BE2C (cell line): ENCODE measurements around the gene ARHGAP28.
A peak's percentile ranks its signal among the peaks of the same experiment; 100 is the strongest.

Experiments
- DNase-seq: peaks from one replicate; pipeline ENCODE4 v3.0.0-alpha.2; 2020
- H3K27me3 ChIP-seq: fragments of 250-450 bp; sonication (Bioruptor Pico); 2 replicates; pipeline ENCODE4 v1.5.1; 2020; ENCODE audit warnings: mild to moderate bottlenecking
- H3K36me3 ChIP-seq: fragments of 250-450 bp; sonication (Bioruptor Pico); 2 replicates; pipeline ENCODE4 v1.5.1; 2020; ENCODE audit warnings: mild to moderate bottlenecking
- H3K4me1 ChIP-seq: fragments of 250-450 bp; sonication (Bioruptor Pico); 2 replicates; pipeline ENCODE4 v1.5.1; 2020
- H3K4me3 ChIP-seq: 2 replicates; pipeline ENCODE4 v1.5.1; 2011; ENCODE audit warnings: low read depth, low read length
- H3K9me3 ChIP-seq: fragments of 250-450 bp; sonication (Bioruptor Pico); 2 replicates; pipeline ENCODE4 v1.5.1; 2020
- TF ChIP-seq, protein P1 (sequence below): IDR thresholded peaks from 2 replicates; pipeline ENCODE4 v1.5.1; 2012; ENCODE audit warnings: mild to moderate bottlenecking, low read depth, low read length

The ARHGAP28 gene

DNA sequence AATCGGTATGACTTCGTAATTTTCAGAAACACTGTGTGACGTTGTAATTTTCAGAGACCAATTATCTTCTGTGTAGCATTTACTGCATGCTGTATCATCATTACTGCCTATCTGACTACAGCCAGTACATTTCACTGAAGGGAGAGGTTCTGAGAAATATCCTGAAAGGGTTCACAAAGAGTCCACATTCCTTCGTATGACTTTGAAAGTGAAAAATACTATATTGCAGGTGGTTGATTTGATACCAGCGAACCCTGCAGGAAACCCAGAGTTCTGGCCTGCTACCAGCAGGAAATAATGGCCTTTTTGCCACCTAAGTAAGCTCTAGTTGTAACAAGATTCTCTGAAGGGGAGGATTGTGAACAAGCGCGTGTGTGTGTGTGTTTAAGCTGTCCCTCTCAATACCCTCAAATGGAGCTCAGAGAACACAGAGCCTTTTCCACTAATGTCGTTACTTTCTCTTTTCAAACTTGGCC, 155.5 kb downstream of the ARHGAP28 start:
- no peak for DNase-seq
- Histone ChIP-seq H3K9me3 (no peaks in the 10 kb centered on the region), H3K4me1 (no peaks in the 10 kb centered on the region), H3K27me3 (no peaks in the 10 kb centered on the region), H3K4me3 (no peak overlapping the region), H3K36me3 (no peaks in the 10 kb centered on the region)
- TF ChIP-seq, protein P1, sequence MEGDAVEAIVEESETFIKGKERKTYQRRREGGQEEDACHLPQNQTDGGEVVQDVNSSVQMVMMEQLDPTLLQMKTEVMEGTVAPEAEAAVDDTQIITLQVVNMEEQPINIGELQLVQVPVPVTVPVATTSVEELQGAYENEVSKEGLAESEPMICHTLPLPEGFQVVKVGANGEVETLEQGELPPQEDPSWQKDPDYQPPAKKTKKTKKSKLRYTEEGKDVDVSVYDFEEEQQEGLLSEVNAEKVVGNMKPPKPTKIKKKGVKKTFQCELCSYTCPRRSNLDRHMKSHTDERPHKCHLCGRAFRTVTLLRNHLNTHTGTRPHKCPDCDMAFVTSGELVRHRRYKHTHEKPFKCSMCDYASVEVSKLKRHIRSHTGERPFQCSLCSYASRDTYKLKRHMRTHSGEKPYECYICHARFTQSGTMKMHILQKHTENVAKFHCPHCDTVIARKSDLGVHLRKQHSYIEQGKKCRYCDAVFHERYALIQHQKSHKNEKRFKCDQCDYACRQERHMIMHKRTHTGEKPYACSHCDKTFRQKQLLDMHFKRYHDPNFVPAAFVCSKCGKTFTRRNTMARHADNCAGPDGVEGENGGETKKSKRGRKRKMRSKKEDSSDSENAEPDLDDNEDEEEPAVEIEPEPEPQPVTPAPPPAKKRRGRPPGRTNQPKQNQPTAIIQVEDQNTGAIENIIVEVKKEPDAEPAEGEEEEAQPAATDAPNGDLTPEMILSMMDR, result no peak

DNA sequence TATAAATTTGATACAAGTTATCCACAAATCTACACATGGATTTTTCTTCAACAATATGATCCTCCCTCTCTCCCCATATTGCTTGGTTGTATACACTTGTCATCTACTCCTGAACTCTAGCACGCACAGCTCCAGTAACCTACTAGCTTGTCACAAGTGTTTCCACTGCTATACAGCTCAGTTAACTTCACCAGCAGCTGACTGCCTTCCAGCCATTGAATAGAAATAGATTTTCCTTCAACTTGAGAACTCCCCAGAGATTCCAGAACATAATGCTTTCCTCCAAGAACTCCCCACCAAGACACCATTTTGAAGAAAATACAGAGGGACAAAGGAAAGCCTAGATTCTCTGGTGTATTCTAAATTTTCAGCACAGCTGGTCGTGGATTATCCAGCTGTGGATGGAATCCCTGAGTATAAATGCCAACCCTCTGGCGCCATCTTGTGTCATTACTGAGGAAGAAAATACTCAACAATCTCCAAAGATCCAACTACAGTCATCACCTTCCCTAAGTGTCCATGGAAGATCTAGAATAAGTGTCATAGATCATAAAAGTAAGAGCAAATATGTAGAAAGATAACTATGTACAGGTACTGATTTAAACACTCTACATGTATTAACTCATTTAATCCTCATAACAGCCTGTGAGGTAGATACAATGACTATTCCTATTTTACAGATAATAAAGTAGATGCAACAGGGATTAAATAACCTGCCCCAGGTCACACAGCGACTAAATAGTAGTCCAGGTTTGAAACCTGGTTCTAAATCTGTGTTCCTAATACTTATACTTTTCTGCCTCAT, 156.7 kb downstream of the ARHGAP28 start:
- Histone ChIP-seq H3K27me3 (no peaks in the 10 kb centered on the region), H3K36me3 (no peaks in the 10 kb centered on the region), H3K9me3 (no peaks in the 10 kb centered on the region), H3K4me3 (no peak overlapping the region), H3K4me1 (no peaks in the 10 kb centered on the region)
- TF ChIP-seq, protein P1, result peak; percentile 58
- peak; percentile 40 for DNase-seq

DNA sequence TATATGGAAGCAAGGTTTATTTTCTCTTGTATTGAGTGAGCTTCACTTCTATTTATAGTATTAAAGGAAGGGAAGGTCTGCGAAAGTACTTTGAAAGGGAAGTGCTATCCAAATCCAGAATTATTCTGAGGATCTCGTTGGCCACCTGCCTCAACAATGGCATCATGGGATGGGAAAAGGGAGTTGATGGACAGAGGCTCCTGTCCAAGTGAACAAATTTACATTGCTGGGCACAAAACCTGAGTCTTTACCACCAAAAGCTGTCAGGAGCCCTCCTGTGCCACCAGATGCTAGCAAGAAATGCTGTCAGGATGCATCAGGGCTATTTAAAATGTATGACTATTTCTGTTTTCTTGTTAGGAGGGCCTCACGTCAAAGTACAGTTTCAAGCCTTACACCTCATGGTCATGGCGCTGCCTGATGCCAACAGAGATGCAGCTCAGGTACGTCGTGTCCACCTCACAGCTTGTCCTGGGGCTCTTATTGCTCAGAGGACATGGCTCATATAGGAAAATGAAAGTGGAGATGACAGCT, 157.3 kb downstream of the ARHGAP28 start:
- TF ChIP-seq, protein P1, result no peak
- H3K36me3 ChIP-seq, result no peaks in the 10 kb centered on the region
- no peaks in the 10 kb centered on the region for H3K27me3 ChIP-seq
- H3K9me3 ChIP-seq, result no peaks in the 10 kb centered on the region
- no peak overlapping the region for H3K4me3 ChIP-seq
- DNase-seq, result no peak
- H3K4me1 ChIP-seq, result no peaks in the 10 kb centered on the region

DNA sequence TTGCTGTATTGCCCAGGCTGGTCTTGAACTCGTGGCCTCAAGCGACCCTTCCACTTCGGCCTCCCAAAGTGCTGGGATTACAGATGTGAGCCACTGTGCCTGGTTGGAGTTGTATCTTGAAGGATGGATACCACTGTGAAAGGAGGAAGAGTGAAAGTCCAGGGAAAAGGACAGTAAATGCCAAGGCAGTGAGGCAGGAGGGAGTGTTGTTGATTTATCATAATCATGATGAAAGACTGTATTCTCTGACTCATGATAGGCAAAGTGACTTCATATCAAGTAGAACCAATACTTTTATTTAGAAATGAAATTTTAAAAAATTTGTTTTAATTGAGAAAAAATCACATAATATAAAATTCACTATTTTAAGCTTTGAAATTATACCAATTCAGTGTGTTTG, 162.3 kb downstream of the ARHGAP28 start:
- no peaks in the 10 kb centered on the region for H3K36me3 ChIP-seq
- TF ChIP-seq, protein P1, result no peak
- H3K4me1 ChIP-seq, result no peaks in the 10 kb centered on the region
- no peak overlapping the region for H3K4me3 ChIP-seq
- DNase-seq, result no peak
- no peaks in the 10 kb centered on the region for H3K9me3 ChIP-seq
- H3K27me3 ChIP-seq, result no peaks in the 10 kb centered on the region

DNA sequence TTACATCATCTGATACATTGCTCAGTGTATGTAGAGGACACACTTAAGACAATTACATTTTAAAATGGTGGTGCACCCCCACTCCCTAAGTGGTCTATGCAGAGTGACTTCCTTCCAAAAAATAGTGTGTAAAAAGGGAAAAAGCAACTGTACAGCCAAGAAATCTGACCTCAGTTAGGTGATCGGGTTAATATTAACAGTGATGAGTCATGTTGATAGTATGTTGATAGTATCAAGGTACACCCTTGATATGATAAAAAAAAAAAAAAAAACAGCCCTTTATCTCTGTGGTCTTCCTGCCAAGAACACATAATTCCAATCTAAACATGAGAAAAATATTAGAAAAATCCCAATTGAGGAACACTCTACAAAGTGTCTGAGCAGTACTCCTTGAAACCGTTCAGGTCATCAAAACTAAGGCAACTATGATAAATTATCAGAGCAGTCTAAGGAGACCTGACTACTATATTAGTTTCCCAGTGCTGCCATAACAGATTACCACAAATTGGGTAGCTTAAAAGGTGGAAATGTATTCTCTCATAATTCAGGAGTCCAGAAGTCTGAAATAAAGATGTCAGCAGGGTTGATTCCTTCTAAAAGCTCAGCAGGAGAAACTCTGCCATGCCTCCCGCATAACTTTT, 171.9 kb downstream of the ARHGAP28 start:
- Histone ChIP-seq H3K9me3 (no peaks in the 10 kb centered on the region), H3K4me3 (no peak overlapping the region), H3K4me1 (no peaks in the 10 kb centered on the region), H3K36me3 (no peaks in the 10 kb centered on the region), H3K27me3 (no peaks in the 10 kb centered on the region)
- TF ChIP-seq, protein P1, result no peak
- no peak for DNase-seq

DNA sequence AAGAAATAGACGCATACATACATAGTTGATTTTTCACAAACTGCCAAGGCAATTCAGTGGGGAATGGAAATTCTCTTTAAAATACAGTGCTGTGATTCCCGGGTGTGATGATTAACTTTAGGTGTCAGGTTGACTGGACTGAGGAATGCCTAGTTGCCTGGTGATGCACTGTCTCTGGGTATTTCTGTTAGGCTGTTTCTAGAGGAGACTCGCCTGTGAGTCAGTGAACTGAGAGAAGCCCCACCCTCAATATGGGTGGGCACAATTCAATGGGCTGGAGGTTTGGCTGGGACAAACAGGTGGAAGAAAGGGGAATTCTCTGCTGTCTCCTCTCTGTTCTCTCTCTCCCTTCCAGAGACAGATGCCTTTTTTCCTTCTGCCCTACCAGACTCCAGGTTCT, 187.6 kb downstream of the ARHGAP28 start:
- H3K9me3 ChIP-seq, result no peaks in the 10 kb centered on the region
- H3K27me3 ChIP-seq, result no peaks in the 10 kb centered on the region
- no peak overlapping the region for H3K4me3 ChIP-seq
- TF ChIP-seq, protein P1, result no peak
- H3K4me1 ChIP-seq, result no peaks in the 10 kb centered on the region
- no peak for DNase-seq
- no peaks in the 10 kb centered on the region for H3K36me3 ChIP-seq
